ENCODE measurements around the gene CPLX3.
A peak's percentile ranks its signal among the peaks of the same experiment; 100 is the strongest.

CPLX3 gene

DNA sequence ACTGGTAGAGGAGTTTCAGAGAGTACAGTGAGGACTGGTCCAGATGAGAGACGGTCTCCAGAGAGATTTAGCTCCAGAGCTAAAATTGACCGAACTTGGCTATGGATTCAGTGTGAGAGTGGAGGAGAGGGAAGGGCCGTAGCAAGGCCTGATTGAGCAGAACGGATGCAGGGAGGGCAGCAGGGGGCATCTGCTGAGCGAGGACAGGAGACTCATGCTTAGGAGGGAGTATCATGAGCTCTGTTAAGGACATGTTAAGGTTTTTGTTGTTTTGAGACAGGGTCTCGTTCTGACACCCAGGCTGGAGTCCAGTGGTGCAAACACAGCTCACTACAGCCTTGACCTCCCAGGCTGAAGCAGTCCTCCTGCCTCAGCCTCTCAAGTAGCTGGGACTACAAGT is 21.5 kb upstream of the CPLX3 start:
- DNase-seq: no peak

DNA sequence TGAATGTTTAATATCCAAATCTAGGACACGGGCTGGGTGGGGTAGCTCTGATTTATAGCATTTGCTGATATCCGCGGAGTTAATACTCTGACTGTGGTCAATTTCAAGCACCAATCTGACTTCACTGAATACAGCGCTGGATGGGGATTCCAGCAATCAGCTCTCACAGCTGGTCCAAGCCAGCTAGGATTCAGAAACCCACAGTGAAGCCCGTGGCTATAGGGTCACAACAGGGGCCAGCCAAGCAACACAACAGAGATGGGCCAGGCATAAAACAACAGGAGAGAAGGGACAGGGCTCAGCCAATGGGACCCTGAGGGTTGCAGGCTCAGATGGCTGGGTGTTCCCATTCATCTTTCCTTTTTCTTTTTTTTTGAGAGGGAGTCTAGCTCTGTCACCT is 19.1 kb upstream of the CPLX3 start:
- no peak for DNase-seq

DNA sequence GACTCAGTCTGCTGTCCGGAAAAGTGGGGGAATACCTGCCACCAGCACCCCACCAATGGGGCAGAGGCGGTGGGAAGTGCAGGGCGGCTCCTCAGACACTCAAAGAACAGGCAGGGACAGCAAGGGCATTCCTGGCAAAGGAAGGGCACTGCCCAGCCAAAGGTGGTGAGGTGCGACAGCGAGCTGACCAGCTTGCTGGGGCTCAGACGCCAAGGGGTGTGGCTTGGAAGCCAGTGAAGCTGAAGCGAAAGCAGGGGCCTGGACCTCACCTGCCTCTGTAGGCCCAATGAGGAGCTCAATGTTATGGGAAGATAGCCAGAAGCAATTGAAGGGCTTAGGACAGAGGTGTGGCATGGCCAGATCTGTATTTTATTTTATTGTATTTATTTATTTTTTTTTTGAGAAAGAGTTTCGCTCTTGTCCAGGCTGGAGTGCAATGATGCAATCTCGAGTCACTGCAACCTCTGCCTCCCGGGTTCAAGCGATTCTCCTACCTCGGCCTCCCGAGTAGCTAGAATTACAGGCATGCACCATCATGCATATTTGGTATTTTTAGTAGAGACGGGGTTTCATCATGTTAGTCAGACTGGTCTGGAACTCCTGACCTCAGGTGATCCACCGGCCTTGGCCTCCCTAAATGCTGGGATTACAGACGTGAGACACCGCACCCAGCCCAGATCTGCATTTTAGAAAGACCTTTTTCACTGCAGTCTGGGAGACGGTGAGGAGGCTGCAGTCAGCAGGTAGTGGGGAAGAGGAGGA is 18.2 kb upstream of the CPLX3 start:
- DNase-seq: no peak

- no peak for DNase-seq
Observed at GRCh38 chr15:74808840-74809229, 17.6 kb upstream of the CPLX3 start.

DNA sequence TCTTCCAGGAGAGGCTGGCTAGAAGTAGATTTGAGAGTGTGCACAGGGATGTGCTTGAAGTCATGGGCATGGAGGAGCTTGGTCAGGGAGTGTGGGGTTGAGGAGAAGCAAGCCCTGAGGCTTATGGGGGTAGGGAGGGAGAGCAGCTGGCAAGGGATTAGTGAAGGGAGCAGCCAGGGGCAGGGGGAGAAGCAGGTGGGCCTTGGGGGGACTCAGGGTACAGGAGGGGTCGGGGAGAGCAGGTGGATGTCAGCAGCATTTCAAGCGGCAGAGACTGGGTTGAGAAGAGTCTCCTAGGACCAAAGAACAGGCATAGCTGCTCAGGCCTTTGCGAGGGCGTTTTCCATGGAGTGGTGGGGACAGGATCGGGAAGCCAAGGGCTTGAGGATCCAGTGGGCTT is 17.2 kb upstream of the CPLX3 start:
- DNase-seq: no peak

- no peak for DNase-seq
Observed at GRCh38 chr15:74809956-74810355, 16.5 kb upstream of the CPLX3 start.

DNA sequence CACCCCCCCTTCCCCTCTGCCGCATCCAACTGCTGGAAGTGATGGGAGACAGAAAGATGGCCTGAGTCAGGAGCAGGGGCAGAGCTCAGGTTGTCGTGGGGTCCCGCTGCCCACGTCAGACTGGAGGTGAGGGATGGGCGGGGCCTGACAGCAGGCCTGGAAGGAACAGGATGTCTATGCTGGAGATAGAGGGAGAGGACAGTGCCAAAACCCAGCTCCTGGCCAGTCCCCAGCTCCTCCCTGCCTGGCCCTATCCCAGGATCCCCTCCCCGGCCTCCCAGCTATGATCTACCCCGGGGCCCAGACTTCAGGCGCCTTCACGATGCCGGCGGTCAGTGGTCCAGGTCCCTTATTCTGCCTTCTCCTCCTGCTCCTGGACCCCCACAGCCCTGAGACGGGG is 13.9 kb upstream of the CPLX3 start, which contains the start of gene LMAN1L:
Gene LMAN1L, plus strand, starts transcription at position 303 of the 400 bp plus-strand sequence. Its CDS starts 20 bp downstream, at position 323.
- no peak for DNase-seq

DNA sequence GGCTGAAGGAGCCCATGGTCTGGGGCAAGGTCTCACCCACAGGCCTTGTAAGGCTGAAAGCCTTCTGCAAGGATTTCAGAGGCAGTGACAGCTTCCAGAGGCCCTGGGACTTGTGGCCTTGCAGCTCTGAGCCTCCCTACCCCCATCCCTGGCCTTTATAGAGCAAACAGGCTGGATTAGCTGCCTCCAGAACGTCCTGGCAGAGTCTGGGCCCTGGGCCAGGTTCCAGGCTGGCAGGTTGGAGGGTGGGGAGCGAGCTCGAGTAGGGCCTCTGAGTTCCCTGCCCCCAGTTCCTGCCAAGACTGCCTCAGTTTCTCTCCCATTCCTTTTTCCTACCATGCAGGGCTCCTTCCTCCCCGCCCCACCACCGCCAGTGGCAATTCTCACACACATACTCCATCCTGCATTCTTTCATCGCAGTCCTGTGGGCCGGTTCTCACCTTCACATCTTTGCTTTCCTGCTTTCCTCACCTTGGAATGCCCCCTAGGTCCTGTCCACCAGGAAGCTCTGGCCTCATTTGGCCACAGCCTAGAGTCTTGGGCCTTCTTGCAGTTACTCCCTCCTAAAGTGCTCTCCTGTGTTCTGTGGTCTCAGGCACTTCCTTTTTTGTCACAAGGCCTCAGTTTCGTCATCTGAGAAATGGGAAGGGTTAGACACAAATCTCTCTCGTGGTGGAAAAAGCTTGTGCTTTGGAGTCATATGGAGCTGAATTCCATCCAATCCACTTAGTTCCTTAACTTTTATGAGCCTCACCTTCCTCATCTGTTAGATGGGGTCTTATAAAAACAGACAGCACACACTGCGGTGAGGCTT is 11.1 kb upstream of the CPLX3 start:
- DNase-seq: no peak

- no peak for DNase-seq
Observed at GRCh38 chr15:74815961-74816360, 10.5 kb upstream of the CPLX3 start.

GRCh38 chr15:74816624-74817369 is 9.6 kb upstream of the CPLX3 start:
- DNase-seq: peak; percentile 78

- DNase-seq: peak; percentile 78
Observed at GRCh38 chr15:74817370-74817737, 9.1 kb upstream of the CPLX3 start.

DNA sequence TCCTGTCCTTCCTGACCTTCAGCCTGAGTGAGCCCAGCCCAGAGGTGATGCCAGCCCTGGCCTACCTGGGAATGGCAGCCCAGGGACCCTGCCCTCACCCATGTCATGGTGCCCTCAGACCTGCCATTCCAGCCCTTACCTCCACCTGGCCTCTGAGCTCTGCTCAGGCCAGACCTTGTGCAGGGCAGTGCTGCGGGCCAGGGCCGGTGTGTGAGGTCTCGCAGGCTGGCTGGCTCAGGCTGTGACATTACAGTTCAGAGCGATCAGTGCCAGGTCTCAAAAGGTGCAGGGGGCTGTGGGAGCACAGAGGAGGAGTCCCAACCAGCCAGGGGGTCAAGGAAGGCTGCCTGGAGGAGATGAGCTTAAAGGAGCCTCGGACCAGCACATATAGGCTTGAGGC is 6.4 kb upstream of the CPLX3 start:
- no peak for DNase-seq

DNA sequence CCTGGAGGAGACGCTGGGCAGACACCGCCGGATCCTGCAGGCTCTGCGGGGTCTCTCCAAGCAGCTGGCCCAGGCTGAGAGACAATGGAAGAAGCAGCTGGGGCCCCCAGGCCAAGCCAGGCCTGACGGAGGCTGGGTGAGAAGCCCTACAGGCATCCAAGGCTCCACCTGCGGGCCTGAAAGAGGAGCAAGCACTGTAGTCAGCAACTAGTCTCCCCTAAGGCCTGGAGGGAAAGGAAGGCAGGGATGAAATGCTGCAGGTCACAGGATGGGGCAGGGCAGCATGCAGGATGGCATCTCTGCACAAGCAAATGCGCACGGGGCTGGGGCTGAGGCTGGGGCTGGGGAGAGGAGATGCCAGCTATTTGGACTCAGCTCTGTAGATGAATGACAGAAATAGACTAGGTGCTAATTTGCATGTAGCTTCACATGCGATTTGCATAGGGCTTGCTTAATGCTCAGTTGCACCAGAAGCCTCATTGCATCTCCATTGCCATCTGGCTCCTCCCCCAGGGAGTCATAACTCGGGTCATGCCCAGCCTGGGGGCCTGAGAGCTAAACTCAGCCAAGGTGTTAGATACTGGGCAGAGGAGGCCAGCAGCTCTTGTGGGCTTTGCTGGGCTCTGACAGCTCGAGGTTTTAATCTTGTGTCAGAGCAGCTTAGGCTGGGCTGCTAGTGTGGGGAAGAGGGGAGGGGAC is 5.2 kb upstream of the CPLX3 start:
- peak; percentile 86 for DNase-seq

DNA sequence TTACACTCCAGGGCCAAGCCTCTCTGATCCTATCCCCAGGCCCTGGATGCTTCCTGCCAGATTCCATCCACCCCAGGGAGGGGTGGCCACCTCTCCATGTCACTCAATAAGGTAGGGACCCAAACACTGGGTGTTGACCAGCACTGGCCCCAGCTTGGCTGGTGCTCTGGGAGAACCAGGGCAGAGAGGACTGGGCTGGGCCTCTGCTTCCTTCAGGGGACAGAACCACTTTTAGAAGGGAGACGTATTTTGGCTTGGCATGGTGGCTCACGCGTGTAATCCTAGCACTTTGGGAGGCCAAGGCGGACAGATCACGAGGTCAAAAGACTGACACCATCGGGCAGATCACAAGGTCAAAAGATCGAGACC is 4.7 kb upstream of the CPLX3 start:
- no peak for DNase-seq

GRCh38 chr15:74822233-74822632 is 4.2 kb upstream of the CPLX3 start:
- DNase-seq: no peak

- DNase-seq: peak; percentile 53
Observed at GRCh38 chr15:74823324-74823723, 3.1 kb upstream of the CPLX3 start.

DNA sequence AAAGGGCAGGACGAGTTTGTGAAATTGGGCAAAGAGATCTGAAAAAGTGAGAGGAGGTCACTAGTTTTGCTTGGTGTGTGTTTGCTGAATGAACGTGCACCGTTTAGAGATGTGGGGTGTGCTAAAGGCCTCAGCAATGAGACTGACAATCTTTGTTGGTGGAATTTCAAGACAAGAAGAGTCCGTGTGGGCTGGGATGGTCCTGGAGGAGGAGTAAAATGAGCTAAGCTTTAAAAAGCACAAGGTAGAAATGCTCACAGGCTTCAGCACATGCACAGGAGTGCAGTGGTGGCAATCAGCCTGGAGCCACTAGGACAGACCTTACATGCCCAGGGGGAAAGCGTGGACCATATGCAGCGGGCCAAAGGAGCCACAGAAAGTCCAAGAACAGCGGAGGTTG is 1.5 kb upstream of the CPLX3 start:
- DNase-seq: no peak

DNA sequence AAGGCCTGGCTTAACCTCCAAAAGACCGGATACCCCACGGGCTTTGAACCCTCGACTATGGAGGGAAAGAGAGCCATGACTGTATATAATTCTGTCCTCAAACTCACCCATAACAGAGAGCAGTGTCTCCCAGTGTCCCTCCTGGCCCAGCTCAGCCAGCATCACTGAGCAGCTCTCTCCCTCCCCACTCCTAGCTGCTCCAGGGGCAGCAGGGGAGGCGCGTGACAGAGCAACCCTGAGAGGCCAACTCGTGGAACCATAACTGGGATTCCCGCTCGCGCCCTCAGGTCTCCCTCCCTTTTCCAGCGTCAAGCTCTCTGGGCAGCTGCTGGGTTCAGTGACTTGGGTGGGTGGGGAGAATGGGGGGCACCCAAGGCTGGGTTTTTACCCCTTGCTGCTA is 561 bp upstream of the CPLX3 start:
- no peak for DNase-seq

DNA sequence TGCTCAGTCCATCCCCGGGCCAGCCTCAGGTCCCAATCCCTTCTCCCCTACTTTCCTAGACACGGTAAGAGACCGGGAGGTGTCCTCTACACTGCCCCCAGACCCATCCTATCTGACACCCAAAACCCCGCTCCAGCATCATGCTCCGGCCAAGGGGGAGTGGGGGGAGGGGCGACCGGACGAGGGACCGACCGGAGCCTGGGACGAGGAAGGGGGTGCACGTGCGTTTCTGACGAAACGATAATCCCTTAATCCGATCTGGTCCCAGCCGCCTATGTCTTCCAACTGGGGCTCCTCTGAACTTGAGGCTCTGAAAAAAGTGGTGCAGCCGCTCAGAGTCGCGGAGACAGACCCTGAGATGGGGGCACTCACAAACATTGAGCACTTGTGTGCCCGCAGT is 494 bp downstream of the CPLX3 start:
- no peak for DNase-seq

- DNase-seq: no peak
Observed at GRCh38 chr15:74827614-74828013, 1.2 kb downstream of the CPLX3 start.

- DNase-seq: peak; percentile 66
Observed at GRCh38 chr15:74828835-74829234, 2.4 kb downstream of the CPLX3 start.

GRCh38 chr15:74829486-74829885 is 3.1 kb downstream of the CPLX3 start:
- DNase-seq: no peak

DNA sequence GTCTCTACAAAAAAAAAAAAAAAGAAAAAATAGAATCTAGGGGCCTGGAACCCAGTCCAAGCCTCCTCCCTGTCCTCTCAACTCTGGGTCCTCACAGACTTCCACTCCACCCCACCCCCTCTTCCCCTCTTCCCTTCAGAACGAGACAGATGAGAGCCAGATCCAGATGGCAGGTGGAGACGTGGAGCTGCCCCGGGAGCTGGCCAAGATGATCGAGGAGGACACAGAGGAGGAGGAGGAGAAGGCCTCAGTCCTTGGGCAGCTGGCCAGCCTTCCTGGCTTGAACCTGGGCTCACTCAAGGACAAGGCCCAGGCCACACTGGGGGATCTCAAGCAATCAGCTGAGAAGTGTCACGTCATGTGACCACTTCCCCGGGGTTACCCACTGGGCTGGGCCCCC is 3.6 kb downstream of the CPLX3 start:
- DNase-seq: no peak
